Measurements from ENCODE around the gene ZNF678. TPM values are rescaled to one million over a fixed set of nuclear protein-coding genes. Genes with fewer than 3 reads are reported as not detected.

The ZNF678 gene
- 1 to 10 TPM; 2.3 to 7.3 (median 4.9) TPM for total RNA-seq

DNA sequence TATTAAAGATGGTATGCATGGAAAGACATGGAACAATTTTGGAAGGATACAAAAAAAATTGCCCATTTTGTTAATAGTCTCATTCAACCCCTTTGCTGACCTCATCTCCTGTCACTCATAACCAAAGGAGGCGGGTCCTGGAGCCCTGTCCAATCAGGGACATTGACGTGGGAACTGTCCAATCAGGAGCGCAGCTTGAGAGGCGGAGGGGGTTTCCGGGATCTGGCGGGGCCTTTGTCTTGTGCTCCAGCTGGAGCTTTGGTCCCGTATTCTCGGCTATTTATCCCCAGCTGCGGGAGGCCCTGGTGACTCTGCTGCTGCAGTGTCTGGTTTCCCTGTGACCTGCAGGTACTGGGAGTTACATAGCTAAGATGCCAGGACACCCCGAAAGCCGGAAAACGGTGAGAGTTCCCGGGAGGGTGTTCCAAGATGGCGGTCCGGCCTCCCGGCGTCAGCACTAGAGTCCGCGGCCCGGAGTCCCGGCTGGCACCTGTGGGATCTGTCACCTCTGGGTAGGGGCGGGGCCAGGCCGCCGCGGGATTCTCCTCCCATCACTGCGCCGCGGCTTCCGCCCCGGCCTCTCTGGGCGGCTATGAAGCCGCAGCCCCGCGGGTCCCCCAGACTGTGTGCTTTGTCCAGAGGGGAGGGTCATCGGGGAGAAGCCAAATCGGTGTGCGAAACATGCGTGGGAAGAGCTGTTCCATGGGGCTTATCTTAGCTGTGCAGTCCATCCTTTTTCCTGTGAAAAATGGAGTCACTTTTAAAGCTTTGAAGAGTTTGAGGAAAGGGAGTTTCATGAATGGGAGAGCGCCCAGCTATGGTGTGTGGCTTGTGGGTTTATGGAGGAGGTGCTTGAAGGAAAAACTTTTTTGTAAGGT, at the start of gene ZNF678:
Gene ZNF678 (plus strand): TSS at position 233 of the 878 bp plus-strand sequence. CDS start 87,436 bp downstream, outside the sequence.
- Histone ChIP-seq H3K4me3 (peak within 1 kb of the TSS; percentile 77 to 87 (median 83)), H3K9me3 (no peaks in the 10 kb centered on the region), H3K36me3 (no peaks in the 10 kb centered on the region), H3K27me3 (peaks cover 0 to 9% (median 4%) of the 10 kb centered on the region in 3 donors), H3K4me1 (peaks cover 8 to 11% of the 10 kb centered on the region in 2 donors), H3K27ac (peak within 1 kb of the TSS; percentile 78 to 85 (median 83))
- peak in 1 of 2 donors; percentile 35 for TF ChIP-seq POLR2A (IDR thresholded peaks at IDR 0.05)
- TF ChIP-seq, protein P1, sequence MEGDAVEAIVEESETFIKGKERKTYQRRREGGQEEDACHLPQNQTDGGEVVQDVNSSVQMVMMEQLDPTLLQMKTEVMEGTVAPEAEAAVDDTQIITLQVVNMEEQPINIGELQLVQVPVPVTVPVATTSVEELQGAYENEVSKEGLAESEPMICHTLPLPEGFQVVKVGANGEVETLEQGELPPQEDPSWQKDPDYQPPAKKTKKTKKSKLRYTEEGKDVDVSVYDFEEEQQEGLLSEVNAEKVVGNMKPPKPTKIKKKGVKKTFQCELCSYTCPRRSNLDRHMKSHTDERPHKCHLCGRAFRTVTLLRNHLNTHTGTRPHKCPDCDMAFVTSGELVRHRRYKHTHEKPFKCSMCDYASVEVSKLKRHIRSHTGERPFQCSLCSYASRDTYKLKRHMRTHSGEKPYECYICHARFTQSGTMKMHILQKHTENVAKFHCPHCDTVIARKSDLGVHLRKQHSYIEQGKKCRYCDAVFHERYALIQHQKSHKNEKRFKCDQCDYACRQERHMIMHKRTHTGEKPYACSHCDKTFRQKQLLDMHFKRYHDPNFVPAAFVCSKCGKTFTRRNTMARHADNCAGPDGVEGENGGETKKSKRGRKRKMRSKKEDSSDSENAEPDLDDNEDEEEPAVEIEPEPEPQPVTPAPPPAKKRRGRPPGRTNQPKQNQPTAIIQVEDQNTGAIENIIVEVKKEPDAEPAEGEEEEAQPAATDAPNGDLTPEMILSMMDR (IDR thresholded peaks at IDR 0.05 in 4 of 5, conservative IDR thresholded peaks at IDR 0.05 in 1 of 5): no peak
- intact Hi-C loops (cut with DNase I; ENCODE audit: low total_unique reads) (loop anchor here (1.0 to 5.0 kb wide), 3 partner anchors 21 to 383 kb away; partner anchors contain the start of genes JMJD4, SNAP47 and WNT9A), in situ Hi-C loops (cut with MboI; ENCODE audit: low sequenced_read_pairs in 4 of 4) (no loop called here)
- ATAC-seq (peak; percentile 99), DNase-seq (peak; percentile 85 to 92)

GRCh38 chr1:227518876-227519275, 44.5 kb upstream of the ZNF678 start:
- in situ Hi-C loops (cut with MboI; ENCODE audit: low sequenced_read_pairs in 4 of 4) (no loop called here), intact Hi-C loops (cut with DNase I; ENCODE audit: low total_unique reads) (no loop called here)
- Histone ChIP-seq H3K4me1 (no peaks in the 10 kb centered on the region), H3K9me3 (no peaks in the 10 kb centered on the region), H3K4me3 (no peak overlapping the region), H3K27me3 (no peaks in the 10 kb centered on the region), H3K36me3 (no peaks in the 10 kb centered on the region), H3K27ac (no peak overlapping the region)
- no peak for DNase-seq
- no peak for ATAC-seq
- no peak for TF ChIP-seq POLR2A (IDR thresholded peaks at IDR 0.05)
- TF ChIP-seq, protein P1 (IDR thresholded peaks at IDR 0.05 in 4 of 5, conservative IDR thresholded peaks at IDR 0.05 in 1 of 5): no peak

DNA sequence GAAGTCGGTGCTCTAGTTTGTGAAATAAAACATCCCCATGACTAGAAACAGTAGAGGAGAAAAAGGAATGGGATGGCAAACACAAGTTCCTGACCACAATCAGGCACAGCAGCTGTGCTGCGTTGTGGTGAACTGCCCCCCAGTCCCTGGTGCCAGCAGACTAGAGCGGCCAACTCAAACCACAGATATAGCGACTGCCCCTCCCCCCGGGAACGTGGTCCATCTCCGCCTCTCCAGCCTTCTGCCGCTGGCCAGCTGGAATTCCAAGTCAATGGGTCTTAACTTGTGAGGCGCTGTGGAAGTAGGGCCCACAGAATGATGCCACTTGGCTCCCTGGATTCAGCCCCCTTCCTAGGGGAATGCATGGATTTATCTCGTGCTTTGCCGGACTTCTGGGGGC, 41.6 kb upstream of the ZNF678 start:
- in situ Hi-C loops (cut with MboI; ENCODE audit: low sequenced_read_pairs in 4 of 4): no loop called here
- Histone ChIP-seq H3K27ac (no peak overlapping the region), H3K27me3 (no peaks in the 10 kb centered on the region), H3K4me1 (no peaks in the 10 kb centered on the region), H3K9me3 (peaks cover 0 to under 1% (median 0%) of the 10 kb centered on the region in 3 donors), H3K36me3 (no peaks in the 10 kb centered on the region), H3K4me3 (no peak overlapping the region)
- intact Hi-C loops (cut with DNase I; ENCODE audit: low total_unique reads): no loop called here
- TF ChIP-seq, protein P1 (IDR thresholded peaks at IDR 0.05 in 4 of 5, conservative IDR thresholded peaks at IDR 0.05 in 1 of 5): no peak
- TF ChIP-seq POLR2A (IDR thresholded peaks at IDR 0.05): no peak
- DNase-seq (no peak), ATAC-seq (no peak)

DNA sequence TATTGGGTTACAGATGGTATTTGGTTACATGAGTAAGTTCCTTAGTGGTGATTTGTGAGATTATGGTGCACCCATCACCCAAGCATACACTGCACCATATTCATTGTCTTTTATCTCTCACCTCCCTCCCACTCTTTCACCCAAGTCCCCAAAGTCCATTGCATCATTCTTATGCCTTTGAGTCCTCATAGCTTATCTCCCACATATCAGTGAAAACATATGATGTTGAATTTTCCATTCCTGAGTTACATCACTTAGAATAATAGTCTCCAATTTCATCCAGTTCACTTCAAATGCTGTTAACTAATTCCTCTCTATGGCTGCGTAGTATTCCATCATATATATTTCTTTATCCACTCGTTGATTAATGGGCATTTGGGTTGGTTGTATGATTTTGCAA, 36.8 kb upstream of the ZNF678 start:
- in situ Hi-C loops (cut with MboI; ENCODE audit: low sequenced_read_pairs in 4 of 4): no loop called here
- ATAC-seq (no peak), DNase-seq (no peak)
- Histone ChIP-seq H3K36me3 (no peaks in the 10 kb centered on the region), H3K27me3 (no peaks in the 10 kb centered on the region), H3K4me3 (no peak overlapping the region), H3K4me1 (no peaks in the 10 kb centered on the region), H3K27ac (no peak overlapping the region), H3K9me3 (peaks cover 0 to 35% (median 7%) of the 10 kb centered on the region in 3 donors)
- intact Hi-C loops (cut with DNase I; ENCODE audit: low total_unique reads): no loop called here
- TF ChIP-seq POLR2A (IDR thresholded peaks at IDR 0.05): no peak
- TF ChIP-seq, protein P1 (IDR thresholded peaks at IDR 0.05 in 4 of 5, conservative IDR thresholded peaks at IDR 0.05 in 1 of 5): no peak
